Neutrophil (primary cell): ENCODE measurements around the gene CEP290.
"Not testable (repeated sequence)": the region's sequence is repeated elsewhere in the genome, so short reads cannot be mapped to it uniquely, and the experiment has no call there.

Source experiments
- H3K27ac ChIP-seq: fragments of 200-600 bp; sonication (generic); 2 replicates; pipeline ENCODE4 v1.5.1; 2016; ENCODE audit warnings: mild to moderate bottlenecking, moderate library complexity
- H3K27me3 ChIP-seq: fragments of 200-600 bp; sonication (generic); 2 replicates; pipeline ENCODE4 v1.6.0; 2016; ENCODE audit warnings: mild to moderate bottlenecking
- H3K36me3 ChIP-seq: fragments of 200-600 bp; sonication (generic); 2 replicates; pipeline ENCODE4 v1.5.1; 2017
- H3K4me1 ChIP-seq, 2 experiments: fragments of 200-600 bp in 1 of 2; sonication (generic) in 1 of 2; 1 replicate in 1 of 2; 2 replicates in 1 of 2; pipeline versions ENCODE4 v1.5.1 to v1.6.1; 2013 to 2016; ENCODE audit warnings: low read depth in 1 of 2, low read length in 1 of 2, mild to moderate bottlenecking in 1 of 2, moderate library complexity in 1 of 2; ENCODE audit not compliant: control insufficient read depth in 1 of 2, insufficient read depth in 1 of 2
- H3K4me3 ChIP-seq, 2 experiments: fragments of 200-600 bp in 1 of 2; sonication (generic) in 1 of 2; 1 replicate in 1 of 2; 2 replicates in 1 of 2; pipeline ENCODE4 v1.5.1; 2013 to 2016; ENCODE audit warnings: low read depth in 1 of 2, low read length in 1 of 2, mild to moderate bottlenecking in 1 of 2, moderate library complexity in 1 of 2
- H3K9me3 ChIP-seq: fragments of 200-600 bp; sonication (generic); 2 replicates; pipeline ENCODE4 v1.5.1; 2016
- CTCF ChIP-seq: fragments of 200-600 bp; sonication (generic); IDR thresholded peaks from 2 replicates; pipeline ENCODE4 v1.5.1; 2016; ENCODE audit warnings: antibody characterized with exemption

The CEP290 gene

GRCh38 chr12:88037770-88038169 lies 104.1 kb downstream of the CEP290 start:
- TF ChIP-seq CTCF = no peak
- Histone ChIP-seq H3K36me3 (no peaks in the 10 kb centered on the region), H3K4me1 (peaks cover 14 to 15% of the 10 kb centered on the region in 2 experiments), H3K9me3 (no peaks in the 10 kb centered on the region), H3K4me3 (no peak overlapping the region), H3K27me3 (no peaks in the 10 kb centered on the region), H3K27ac (no peak overlapping the region)

- Histone ChIP-seq H3K27ac (no peak overlapping the region), H3K9me3 (no peaks in the 10 kb centered on the region)
Measured at GRCh38 chr12:88036353-88036965, 105.4 kb downstream of the CEP290 start.

GRCh38 chr12:88035907-88036289 lies 106.0 kb downstream of the CEP290 start:
- TF ChIP-seq CTCF = no peak
- H3K4me3 ChIP-seq = peak overlapping the region; percentile 68
- no peaks in the 10 kb centered on the region for H3K36me3 ChIP-seq
- no peaks in the 10 kb centered on the region for H3K9me3 ChIP-seq
- peaks cover 14 to 15% of the 10 kb centered on the region in 2 experiments for H3K4me1 ChIP-seq
- no peaks in the 10 kb centered on the region for H3K27me3 ChIP-seq
- peak overlapping the region; percentile 57 for H3K27ac ChIP-seq

More at GRCh38 chr12:88036353-88036965, 105.4 kb downstream of the CEP290 start:
- H3K36me3 ChIP-seq = no peaks in the 10 kb centered on the region
- H3K4me3 ChIP-seq = no peak overlapping the region
- no peaks in the 10 kb centered on the region for H3K27me3 ChIP-seq
- H3K4me1 ChIP-seq = peaks cover 14 to 15% of the 10 kb centered on the region in 2 experiments
- TF ChIP-seq CTCF = no peak

- TF ChIP-seq CTCF = no peak
- H3K4me1 ChIP-seq = peaks cover 14 to 15% of the 10 kb centered on the region in 2 experiments
- no peaks in the 10 kb centered on the region for H3K36me3 ChIP-seq
- H3K4me3 ChIP-seq = peak overlapping the region; percentile 68
- peak overlapping the region; percentile 57 for H3K27ac ChIP-seq
- no peaks in the 10 kb centered on the region for H3K9me3 ChIP-seq
- no peaks in the 10 kb centered on the region for H3K27me3 ChIP-seq
Measured at GRCh38 chr12:88035271-88035906, 106.5 kb downstream of the CEP290 start.

- not testable (repeated sequence) for H3K9me3 ChIP-seq, H3K36me3 ChIP-seq, H3K4me3 ChIP-seq, H3K27me3 ChIP-seq, H3K4me1 ChIP-seq, H3K27ac ChIP-seq
Measured at GRCh38 chr12:88031161-88031560, 110.7 kb downstream of the CEP290 start.

- no peak for TF ChIP-seq CTCF
- Histone ChIP-seq H3K4me3 (no peak within 1 kb of the TSS), H3K4me1 (no peaks in the 10 kb centered on the region), H3K36me3 (no peaks in the 10 kb centered on the region), H3K9me3 (no peaks in the 10 kb centered on the region), H3K27ac (no peak within 1 kb of the TSS), H3K27me3 (peaks cover 8% of the 10 kb centered on the region)
Measured at GRCh38 chr12:88029093-88029665, 112.7 kb downstream of the CEP290 start, which contains the start of gene C12orf50. C12orf50 (minus strand) TSS chr12:88029401; CDS start chr12:88026962, 2,439 bp downstream.
